ENCODE measurements around the gene FOSB.
"Not testable (repeated sequence)": the region's sequence is repeated elsewhere in the genome, so short reads cannot be mapped to it uniquely, and the experiment has no call there.

The FOSB gene

GRCh38 chr19:45467456-45468158 is at the start of gene FOSB:
Gene FOSB, plus strand, starts transcription at chr19:45467996. Its CDS starts 591 bp downstream, at chr19:45468587.
- DNase-seq (ENCODE audit: low spot score) = peak; percentile 96

- no peak for DNase-seq (ENCODE audit: low spot score)
These were observed 49.0 kb upstream of the FOSB start for GRCh38 chr19:45418802-45419201.

- peak; percentile 74 for DNase-seq (ENCODE audit: low spot score)
These were observed 48.4 kb upstream of the FOSB start for GRCh38 chr19:45419396-45419795.

GRCh38 chr19:45419895-45420294 is 47.9 kb upstream of the FOSB start:
- no peak for DNase-seq (ENCODE audit: low spot score)

- DNase-seq (ENCODE audit: low spot score) = no peak
These were observed 47.4 kb upstream of the FOSB start for GRCh38 chr19:45420356-45420755.

- no peak for DNase-seq (ENCODE audit: low spot score)
These were observed 46.9 kb upstream of the FOSB start for GRCh38 chr19:45420871-45421270.

- DNase-seq (ENCODE audit: low spot score) = no peak
These were observed 45.8 kb upstream of the FOSB start for GRCh38 chr19:45421947-45422498.

GRCh38 chr19:45423033-45423588 is 44.7 kb upstream of the FOSB start:
- no peak for DNase-seq (ENCODE audit: low spot score)

- peak; percentile 93 for DNase-seq (ENCODE audit: low spot score)
These were observed 44.1 kb upstream of the FOSB start, which contains the start of gene ERCC1 for GRCh38 chr19:45423589-45424190. Gene ERCC1, minus strand, starts transcription at chr19:45423917. Its CDS starts 543 bp downstream, at chr19:45423374.

- DNase-seq (ENCODE audit: low spot score) = no peak
These were observed 43.4 kb upstream of the FOSB start for GRCh38 chr19:45424191-45425058.

GRCh38 chr19:45428384-45429231 is 39.2 kb upstream of the FOSB start:
- DNase-seq (ENCODE audit: low spot score) = no peak

GRCh38 chr19:45429896-45430295 is 37.9 kb upstream of the FOSB start:
- DNase-seq (ENCODE audit: low spot score) = not testable (repeated sequence)

- DNase-seq (ENCODE audit: low spot score) = not testable (repeated sequence)
These were observed 36.8 kb upstream of the FOSB start for GRCh38 chr19:45431008-45431407.

GRCh38 chr19:45432543-45432942 is 35.3 kb upstream of the FOSB start:
- not testable (repeated sequence) for DNase-seq (ENCODE audit: low spot score)

GRCh38 chr19:45437328-45437727 is 30.5 kb upstream of the FOSB start:
- no peak for DNase-seq (ENCODE audit: low spot score)

GRCh38 chr19:45439190-45439568 is 28.6 kb upstream of the FOSB start:
- no peak for DNase-seq (ENCODE audit: low spot score)

- no peak for DNase-seq (ENCODE audit: low spot score)
These were observed 28.1 kb upstream of the FOSB start for GRCh38 chr19:45439569-45440258.

- DNase-seq (ENCODE audit: low spot score) = no peak
These were observed 27.5 kb upstream of the FOSB start for GRCh38 chr19:45440259-45440638.

GRCh38 chr19:45440873-45441654 is 26.7 kb upstream of the FOSB start:
- no peak for DNase-seq (ENCODE audit: low spot score)

- no peak for DNase-seq (ENCODE audit: low spot score)
These were observed 25.4 kb upstream of the FOSB start for GRCh38 chr19:45442408-45442777.

Data from pons (tissue), 1 donor.